Uterus (tissue), 2 donors: Measurements from ENCODE around the gene ASB10.

Source experiments
- POLR2A ChIP-seq, 2 donors: fragments of 450-650 bp; IDR thresholded peaks; one replicate each; pipeline ENCODE4 v1.6.1; 2016; ENCODE audit warnings: antibody characterized with exemption in 2 of 2, mild to moderate bottlenecking in 1 of 2, moderate library complexity in 1 of 2
- TF ChIP-seq, protein P1 (sequence below), 4 experiments: fragments of 200-600 bp in 2 of 4; fragments of 450-650 bp in 2 of 4; sonication (generic) in 2 of 4; IDR thresholded peaks; one replicate each; pipeline ENCODE4 v1.5.1; 2016 to 2019; ENCODE audit warnings: antibody characterized with exemption in 4 of 4, mild to moderate bottlenecking in 2 of 4, moderate library complexity in 1 of 4

GRCh38 chr7:151143261-151144015, 43.6 kb downstream of the ASB10 start:
- TF ChIP-seq, protein P1, sequence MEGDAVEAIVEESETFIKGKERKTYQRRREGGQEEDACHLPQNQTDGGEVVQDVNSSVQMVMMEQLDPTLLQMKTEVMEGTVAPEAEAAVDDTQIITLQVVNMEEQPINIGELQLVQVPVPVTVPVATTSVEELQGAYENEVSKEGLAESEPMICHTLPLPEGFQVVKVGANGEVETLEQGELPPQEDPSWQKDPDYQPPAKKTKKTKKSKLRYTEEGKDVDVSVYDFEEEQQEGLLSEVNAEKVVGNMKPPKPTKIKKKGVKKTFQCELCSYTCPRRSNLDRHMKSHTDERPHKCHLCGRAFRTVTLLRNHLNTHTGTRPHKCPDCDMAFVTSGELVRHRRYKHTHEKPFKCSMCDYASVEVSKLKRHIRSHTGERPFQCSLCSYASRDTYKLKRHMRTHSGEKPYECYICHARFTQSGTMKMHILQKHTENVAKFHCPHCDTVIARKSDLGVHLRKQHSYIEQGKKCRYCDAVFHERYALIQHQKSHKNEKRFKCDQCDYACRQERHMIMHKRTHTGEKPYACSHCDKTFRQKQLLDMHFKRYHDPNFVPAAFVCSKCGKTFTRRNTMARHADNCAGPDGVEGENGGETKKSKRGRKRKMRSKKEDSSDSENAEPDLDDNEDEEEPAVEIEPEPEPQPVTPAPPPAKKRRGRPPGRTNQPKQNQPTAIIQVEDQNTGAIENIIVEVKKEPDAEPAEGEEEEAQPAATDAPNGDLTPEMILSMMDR (IDR thresholded peaks at IDR 0.05) = no peak
- TF ChIP-seq POLR2A (IDR thresholded peaks at IDR 0.05) = no peak
